ENCODE results near the gene KY.

- TF ChIP-seq CTCF (conservative IDR thresholded peaks at IDR 0.05; ENCODE audit: low read length) (no peak), EZH2phosphoT487 (IDR thresholded peaks at IDR 0.05; ENCODE audit: borderline replicate concordance, low read depth, low read length) (no peak)
These were observed 39.3 kb downstream of the KY start for GRCh38 chr3:134611516-134611915.

Data from OCI-LY7 (cell line).